ENCODE results near the gene OAS2. TPM values are rescaled to one million over a fixed set of nuclear protein-coding genes. Genes with fewer than 3 reads are reported as not detected.
A peak's percentile ranks its signal among the peaks of the same experiment; 100 is the strongest.

Gene OAS2
- total and polyA plus RNA-seq, 2 experiments from 2014 or later = 0.50 TPM; not detected in 1

DNA sequence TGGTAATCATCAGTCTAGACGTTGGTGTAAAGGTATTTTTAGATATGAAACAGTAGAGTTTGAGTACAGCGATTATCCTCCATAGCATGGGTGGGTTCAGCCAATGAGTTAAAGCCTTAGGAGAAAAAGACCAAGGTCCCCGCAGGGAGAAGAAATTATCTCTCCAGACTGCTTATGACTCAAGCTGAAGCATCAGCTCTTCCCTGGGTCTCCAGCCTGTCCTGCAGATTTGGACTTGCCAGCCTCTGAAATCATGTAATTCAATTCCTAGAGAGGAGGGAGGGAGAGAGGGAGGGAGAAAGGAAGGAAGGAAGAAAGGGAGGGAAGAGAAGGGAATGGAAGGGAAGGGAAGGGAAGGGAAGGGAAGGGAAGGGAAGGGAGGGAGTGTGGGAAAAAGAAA is 66.2 kb downstream of the OAS2 start:
- Histone ChIP-seq H3K9me3 (ENCODE audit: low read depth) (no peaks in the 10 kb centered on the region), H3K27me3 (peaks cover 10% of the 10 kb centered on the region)
- TF ChIP-seq CTCF (IDR thresholded peaks at IDR 0.05; ENCODE audit: poor library complexity) = no peak
- TF ChIP-seq EZH2phosphoT487 (IDR thresholded peaks at IDR 0.05; ENCODE audit: low read depth, severe bottlenecking, unreplicated experiment) = no peak
- TF ChIP-seq EZH2 (IDR thresholded peaks at IDR 0.05; ENCODE audit: borderline replicate concordance) = no peak

GRCh38 chr12:113048716-113049127 is 70.4 kb downstream of the OAS2 start:
- no peak for TF ChIP-seq EZH2 (IDR thresholded peaks at IDR 0.05; ENCODE audit: borderline replicate concordance)
- peak; percentile 84 for TF ChIP-seq CTCF (IDR thresholded peaks at IDR 0.05; ENCODE audit: poor library complexity)
- TF ChIP-seq EZH2phosphoT487 (IDR thresholded peaks at IDR 0.05; ENCODE audit: low read depth, severe bottlenecking, unreplicated experiment) = no peak
- no peak overlapping the region for H3K4me2 ChIP-seq
- H3K9me2 ChIP-seq (replicated peaks; ENCODE audit: insufficient read depth) = no peaks in the 10 kb centered on the region
- 12% methylated on average over 6 of the region's 6 CpGs for WGBS (ENCODE audit: low lambda C conversion rate, missing lambda C conversion rate)
- no peak overlapping the region for H2AFZ ChIP-seq
- no peaks in the 10 kb centered on the region for H4K20me1 ChIP-seq (ENCODE audit: insufficient read depth, poor library complexity, severe bottlenecking)
- no peaks in the 10 kb centered on the region for H3K4me1 ChIP-seq (ENCODE audit: insufficient read depth)
- H3K36me3 ChIP-seq (replicated peaks; ENCODE audit: insufficient read depth, low read depth) = no peaks in the 10 kb centered on the region
- no peak overlapping the region for H3K4me3 ChIP-seq
- H3K9me3 ChIP-seq (ENCODE audit: low read depth) = no peaks in the 10 kb centered on the region
- H3K27ac ChIP-seq = no peak overlapping the region
- H3K79me2 ChIP-seq = no peaks in the 10 kb centered on the region
- peak; percentile 88 for DNase-seq (ENCODE audit: low spot score)
- peaks cover 35% of the 10 kb centered on the region for H3K27me3 ChIP-seq

More for the DNA sequence above, 66.2 kb downstream of the OAS2 start:
- Histone ChIP-seq H3K4me1 (ENCODE audit: insufficient read depth) (no peaks in the 10 kb centered on the region), H3K27ac (no peak overlapping the region), H3K79me2 (no peaks in the 10 kb centered on the region), H2AFZ (no peak overlapping the region), H3K36me3 (replicated peaks; ENCODE audit: insufficient read depth, low read depth) (no peaks in the 10 kb centered on the region), H3K4me2 (no peak overlapping the region), H4K20me1 (ENCODE audit: insufficient read depth, poor library complexity, severe bottlenecking) (no peaks in the 10 kb centered on the region), H3K4me3 (no peak overlapping the region), H3K9me2 (replicated peaks; ENCODE audit: insufficient read depth) (no peaks in the 10 kb centered on the region)
- WGBS (ENCODE audit: low lambda C conversion rate, missing lambda C conversion rate) = 76% methylated on average over 3 of the region's 3 CpGs
- DNase-seq (ENCODE audit: low spot score) = no peak

- peak; percentile 17 for TF ChIP-seq CTCF (IDR thresholded peaks at IDR 0.05; ENCODE audit: poor library complexity)
- TF ChIP-seq EZH2phosphoT487 (IDR thresholded peaks at IDR 0.05; ENCODE audit: low read depth, severe bottlenecking, unreplicated experiment) = no peak
- TF ChIP-seq EZH2 (IDR thresholded peaks at IDR 0.05; ENCODE audit: borderline replicate concordance) = no peak
- Histone ChIP-seq H4K20me1 (ENCODE audit: insufficient read depth, poor library complexity, severe bottlenecking) (no peaks in the 10 kb centered on the region), H3K9me2 (replicated peaks; ENCODE audit: insufficient read depth) (no peaks in the 10 kb centered on the region), H3K4me3 (no peak overlapping the region), H3K4me2 (no peak overlapping the region), H3K36me3 (replicated peaks; ENCODE audit: insufficient read depth, low read depth) (no peaks in the 10 kb centered on the region), H3K27ac (no peak overlapping the region), H3K27me3 (peaks cover 47% of the 10 kb centered on the region), H3K9me3 (ENCODE audit: low read depth) (no peaks in the 10 kb centered on the region), H3K79me2 (no peaks in the 10 kb centered on the region), H3K4me1 (ENCODE audit: insufficient read depth) (no peaks in the 10 kb centered on the region), H2AFZ (no peak overlapping the region)
- DNase-seq (ENCODE audit: low spot score) = no peak
- 48% methylated on average over 11 of the region's 11 CpGs for WGBS (ENCODE audit: low lambda C conversion rate, missing lambda C conversion rate)
Observed at GRCh38 chr12:113049976-113050742, 71.8 kb downstream of the OAS2 start.

All from hepatocyte (in vitro differentiated cells).